Fibroblast of the aortic adventitia (primary cell): ENCODE data around the gene PRKN. TPM values are rescaled to one million over a fixed set of nuclear protein-coding genes. Genes with fewer than 3 reads are reported as not detected.
A peak's percentile ranks its signal among the peaks of the same experiment; 100 is the strongest.

ENCODE experiments used
- DNase-seq: peaks from one replicate; pipeline ENCODE4 v3.0.0-alpha.2; 2010; ENCODE audit warnings: low read depth
- H3K4me3 ChIP-seq: 2 replicates; pipeline ENCODE4 v1.5.1; 2011; ENCODE audit warnings: low read depth, mild to moderate bottlenecking, control low read depth, low read length, moderate library complexity
- CTCF ChIP-seq: IDR thresholded peaks from 2 replicates; pipeline ENCODE4 v1.5.1; 2011; ENCODE audit warnings: mild to moderate bottlenecking, low read length, control low read depth, inconsistent platforms; ENCODE audit not compliant: insufficient read depth
- total RNA-seq: library from RNA; depleted of rRNA; stranded (reverse); fragments of >200 nt; gene quantifications from 2 replicates; pipeline ENCODE4 v1.2.3, GENCODE V29; 2012; ENCODE audit warnings: low replicate concordance

Gene PRKN
- total RNA-seq, 1 donor, result 2.0 TPM

- DNase-seq, result peak; percentile 2
- no peak for TF ChIP-seq CTCF
- H3K4me3 ChIP-seq, result no peak overlapping the region
Observed at GRCh38 chr6:161684731-161685475, 1042.7 kb downstream of the PRKN start.

GRCh38 chr6:161683400-161683799 lies 1044.2 kb downstream of the PRKN start:
- DNase-seq, result no peak
- no peak for TF ChIP-seq CTCF
- no peak overlapping the region for H3K4me3 ChIP-seq

GRCh38 chr6:161682982-161683381 lies 1044.6 kb downstream of the PRKN start:
- DNase-seq, result no peak
- TF ChIP-seq CTCF, result no peak
- no peak overlapping the region for H3K4me3 ChIP-seq

- no peak for DNase-seq
- H3K4me3 ChIP-seq, result no peak overlapping the region
- no peak for TF ChIP-seq CTCF
Observed at GRCh38 chr6:161679980-161680538, 1047.5 kb downstream of the PRKN start.

- DNase-seq, result no peak
- no peak overlapping the region for H3K4me3 ChIP-seq
- TF ChIP-seq CTCF, result no peak
Observed at GRCh38 chr6:161677188-161677587, 1050.4 kb downstream of the PRKN start.

- DNase-seq, result no peak
- TF ChIP-seq CTCF, result no peak
- H3K4me3 ChIP-seq, result no peak overlapping the region
Observed at GRCh38 chr6:161676586-161676985, 1051.0 kb downstream of the PRKN start.
